ENCODE measurements around the gene TRIP13. TPM values are rescaled to one million over a fixed set of nuclear protein-coding genes. Genes with fewer than 3 reads are reported as not detected.

The TRIP13 gene
- total RNA-seq, 4 donors from 2014 or later: 0.53 to 3.0 (median 1.6) TPM

DNA sequence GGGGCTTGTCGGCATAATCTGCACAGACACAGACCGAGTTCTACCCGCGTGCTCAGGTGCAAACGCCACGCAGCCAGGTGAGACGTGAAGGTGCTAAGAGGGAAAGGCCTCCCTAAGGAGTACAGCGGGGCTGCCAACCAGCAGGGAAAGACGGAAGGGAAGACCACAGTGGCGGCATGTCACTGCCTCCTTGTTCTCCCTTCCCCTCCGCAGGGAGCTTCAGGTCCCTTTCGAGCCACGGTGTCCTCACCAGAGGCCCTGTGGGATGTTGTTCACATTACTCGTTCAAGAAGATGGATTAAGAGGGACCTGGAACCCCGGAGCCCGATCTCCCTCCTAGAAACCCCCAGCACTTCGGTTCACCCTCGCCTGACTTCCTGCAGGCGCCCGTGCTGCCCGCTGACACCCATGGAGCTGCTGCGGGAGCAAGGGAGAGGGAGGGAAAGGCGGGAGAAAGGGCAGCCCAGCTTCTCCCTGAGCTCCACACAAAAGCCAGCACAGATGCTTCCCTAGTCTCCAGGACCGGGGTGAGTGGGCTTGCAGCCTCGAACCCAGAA is 769 bp upstream of the TRIP13 start:
- intact Hi-C loops (cut with DNase I; ENCODE audit: low total_unique reads): no loop called here
- DNase-seq (ENCODE audit: low spot score in 2 of 2): no peak
- TF ChIP-seq POLR2A (IDR thresholded peaks at IDR 0.05): no peak
- TF ChIP-seq, protein P1, sequence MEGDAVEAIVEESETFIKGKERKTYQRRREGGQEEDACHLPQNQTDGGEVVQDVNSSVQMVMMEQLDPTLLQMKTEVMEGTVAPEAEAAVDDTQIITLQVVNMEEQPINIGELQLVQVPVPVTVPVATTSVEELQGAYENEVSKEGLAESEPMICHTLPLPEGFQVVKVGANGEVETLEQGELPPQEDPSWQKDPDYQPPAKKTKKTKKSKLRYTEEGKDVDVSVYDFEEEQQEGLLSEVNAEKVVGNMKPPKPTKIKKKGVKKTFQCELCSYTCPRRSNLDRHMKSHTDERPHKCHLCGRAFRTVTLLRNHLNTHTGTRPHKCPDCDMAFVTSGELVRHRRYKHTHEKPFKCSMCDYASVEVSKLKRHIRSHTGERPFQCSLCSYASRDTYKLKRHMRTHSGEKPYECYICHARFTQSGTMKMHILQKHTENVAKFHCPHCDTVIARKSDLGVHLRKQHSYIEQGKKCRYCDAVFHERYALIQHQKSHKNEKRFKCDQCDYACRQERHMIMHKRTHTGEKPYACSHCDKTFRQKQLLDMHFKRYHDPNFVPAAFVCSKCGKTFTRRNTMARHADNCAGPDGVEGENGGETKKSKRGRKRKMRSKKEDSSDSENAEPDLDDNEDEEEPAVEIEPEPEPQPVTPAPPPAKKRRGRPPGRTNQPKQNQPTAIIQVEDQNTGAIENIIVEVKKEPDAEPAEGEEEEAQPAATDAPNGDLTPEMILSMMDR (IDR thresholded peaks at IDR 0.05): no peak
- WGBS, 2 donors: 10 to 12% methylated on average over 21 to 25 of the region's 25 CpGs
- H3K4me3 ChIP-seq (ENCODE audit: low read depth, poor library complexity, severe bottlenecking): peak overlapping the region; percentile 61

DNA sequence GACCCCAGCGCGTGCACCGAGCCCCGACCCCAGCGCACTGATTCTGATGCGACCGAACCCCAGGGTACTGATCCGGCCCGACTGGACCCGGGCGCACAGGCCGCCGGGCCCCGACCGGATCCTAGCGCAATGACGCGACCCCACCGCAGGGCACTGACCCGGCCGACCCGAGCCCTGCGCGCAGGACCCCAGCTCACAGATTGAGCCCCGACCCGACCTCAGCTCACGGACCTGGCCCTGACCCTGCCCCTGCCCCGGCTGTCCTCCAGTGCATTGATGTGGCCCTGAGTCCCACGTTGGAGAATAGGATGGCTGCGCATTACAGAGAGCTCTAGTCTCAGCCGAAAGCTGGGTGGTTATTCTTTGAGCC is 438 bp downstream of the TRIP13 start:
- TF ChIP-seq, protein P1 (IDR thresholded peaks at IDR 0.05): no peak
- no peak for TF ChIP-seq POLR2A (IDR thresholded peaks at IDR 0.05)
- H3K4me3 ChIP-seq (ENCODE audit: low read depth, poor library complexity, severe bottlenecking): no peak overlapping the region
- 1 to 2% methylated on average over 6 to 27 of the region's 31 CpGs for WGBS, 2 donors
- intact Hi-C loops (cut with DNase I; ENCODE audit: low total_unique reads): no loop called here
- DNase-seq (ENCODE audit: low spot score in 2 of 2): no peak

DNA sequence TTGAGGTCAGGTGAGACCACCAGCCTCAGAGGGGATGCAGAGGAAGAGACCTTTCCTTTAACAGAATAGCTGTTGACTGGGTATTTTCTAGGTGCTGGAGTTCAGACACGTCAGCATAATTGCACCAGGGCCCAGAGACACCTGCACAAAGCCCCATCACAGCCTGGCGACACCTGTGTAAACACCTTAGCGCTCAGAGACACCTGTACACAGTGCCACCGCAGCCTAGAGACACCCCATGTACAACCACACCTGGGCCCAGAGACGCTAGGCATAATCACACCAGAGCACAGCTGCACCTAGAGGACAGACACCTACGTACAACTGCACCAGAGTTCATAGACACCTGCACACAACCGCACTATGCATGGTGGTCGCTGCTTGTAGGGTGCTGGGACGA is 1.0 kb downstream of the TRIP13 start:
- DNase-seq (ENCODE audit: low spot score in 2 of 2): no peak
- no peak overlapping the region for H3K4me3 ChIP-seq (ENCODE audit: low read depth, poor library complexity, severe bottlenecking)
- no peak for TF ChIP-seq POLR2A (IDR thresholded peaks at IDR 0.05)
- TF ChIP-seq, protein P1 (IDR thresholded peaks at IDR 0.05): no peak
- 78 to 91% methylated on average over 6 to 9 of the region's 9 CpGs for WGBS, 2 donors
- intact Hi-C loops (cut with DNase I; ENCODE audit: low total_unique reads): no loop called here

DNA sequence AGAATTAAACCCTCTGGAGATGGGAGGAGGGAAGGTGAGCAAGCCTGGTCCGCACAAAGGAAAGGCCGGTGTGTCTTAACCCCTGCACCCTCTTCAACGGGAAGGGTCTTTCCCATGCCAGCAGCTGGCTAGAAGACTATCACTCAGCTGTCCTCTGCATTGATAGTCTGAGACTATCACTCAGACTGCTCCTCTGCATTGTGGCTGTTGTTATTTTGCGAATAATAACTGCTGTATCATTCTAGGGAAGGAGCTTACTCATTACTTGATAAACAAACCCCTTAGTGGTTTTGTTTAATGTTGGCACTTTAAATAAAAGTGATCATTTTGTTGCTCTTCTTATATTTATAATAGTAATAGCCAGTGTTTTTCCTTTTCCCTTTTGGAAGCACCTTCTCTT is 8.1 kb downstream of the TRIP13 start:
- no peak overlapping the region for H3K4me3 ChIP-seq (ENCODE audit: low read depth, poor library complexity, severe bottlenecking)
- intact Hi-C loops (cut with DNase I; ENCODE audit: low total_unique reads): loop anchor here (5.0 to 10.0 kb wide), 2 partner anchors 228 to 466 kb away; no protein-coding TSS in a partner anchor
- WGBS, 2 donors: 90 to 91% methylated on average over 4 of the region's 4 CpGs
- DNase-seq (ENCODE audit: low spot score in 2 of 2): no peak
- TF ChIP-seq, protein P1 (IDR thresholded peaks at IDR 0.05): no peak
- no peak for TF ChIP-seq POLR2A (IDR thresholded peaks at IDR 0.05)

DNA sequence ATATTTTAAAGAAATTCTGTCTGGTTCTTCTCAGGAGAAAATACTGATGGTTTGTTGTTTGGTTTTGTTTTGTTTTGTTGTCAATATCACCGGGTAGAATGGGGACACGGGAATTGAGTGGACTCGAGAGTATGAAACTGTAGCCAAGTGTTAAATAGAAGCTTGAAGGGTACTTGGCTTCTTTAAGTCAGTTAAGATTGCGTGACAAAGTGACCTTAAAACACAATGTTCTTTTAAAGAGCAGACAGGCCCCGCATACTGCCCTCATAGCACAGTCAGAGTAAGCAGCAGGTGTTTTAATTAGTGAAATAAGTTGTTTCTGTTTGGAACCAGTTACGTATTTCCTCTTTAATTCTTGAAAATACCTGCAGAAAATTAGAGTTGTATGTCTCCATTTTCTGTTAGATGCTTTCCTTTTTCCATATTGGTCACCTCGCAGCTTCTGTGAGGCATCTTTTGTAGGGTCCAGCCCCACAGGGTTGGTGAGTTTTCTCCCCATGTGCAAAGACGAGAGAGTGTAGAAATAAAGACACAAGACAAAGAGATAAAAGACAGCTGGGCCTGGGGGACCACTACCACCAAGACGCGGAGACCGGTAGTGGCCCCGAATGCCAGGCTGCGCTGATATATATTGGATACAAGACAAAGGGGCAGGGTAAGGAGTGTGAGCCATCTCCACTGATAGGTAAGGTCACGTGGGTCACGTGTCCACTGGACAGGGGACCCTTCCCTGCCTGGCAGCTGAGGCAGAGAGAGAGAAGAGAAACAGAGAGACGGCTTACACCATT is 9.6 kb downstream of the TRIP13 start:
- 89 to 90% methylated on average over 16 of the region's 16 CpGs for WGBS, 2 donors
- intact Hi-C loops (cut with DNase I; ENCODE audit: low total_unique reads): loop anchor here (5.0 to 10.0 kb wide), 2 partner anchors 230 to 468 kb away; no protein-coding TSS in a partner anchor
- DNase-seq (ENCODE audit: low spot score in 2 of 2): peak in 1 of 2 donors; percentile 34

More for the DNA sequence above, 9.6 kb downstream of the TRIP13 start:
- TF ChIP-seq, protein P1 (IDR thresholded peaks at IDR 0.05): no peak
- no peak for TF ChIP-seq POLR2A (IDR thresholded peaks at IDR 0.05)
- H3K4me3 ChIP-seq (ENCODE audit: low read depth, poor library complexity, severe bottlenecking): no peak overlapping the region

Measured in lower leg skin (tissue), 4 donors.